ENCODE results near the gene KCNJ18. TPM values are rescaled to one million over a fixed set of nuclear protein-coding genes. Genes with fewer than 3 reads are reported as not detected.
"Not testable (repeated sequence)": the region's sequence is repeated elsewhere in the genome, so short reads cannot be mapped to it uniquely, and the experiment has no call there.

KCNJ18 gene
- total RNA-seq, 1 experiment from 2014 or later: 0.51 TPM

GRCh38 chr17:21671437-21671836 lies 20.9 kb upstream of the KCNJ18 start:
- H3K79me2 ChIP-seq (ENCODE audit: low read length); H3K4me1 ChIP-seq (ENCODE audit: insufficient read depth, low read length); H3K4me2 ChIP-seq (ENCODE audit: low read length); H3K9me2 ChIP-seq (replicated peaks; ENCODE audit: low read length); H3K4me3 ChIP-seq (ENCODE audit: low read length); DNase-seq; H3K27ac ChIP-seq (ENCODE audit: low read length); intact Hi-C loops (cut with micrococcal nuclease); BruUV-seq (replicated peaks); H3K9me3 ChIP-seq (ENCODE audit: low read length); H3K9ac ChIP-seq (ENCODE audit: low read length); H4K20me1 ChIP-seq (ENCODE audit: low read length); POLR2A ChIA-PET (ENCODE audit: unreplicated experiment); CTCF ChIA-PET; ATAC-seq; H3K36me3 ChIP-seq (ENCODE audit: low read depth, low read length); H3F3A ChIP-seq (ENCODE audit: low read length, unreplicated experiment); H2AFZ ChIP-seq (ENCODE audit: low read length): not testable (repeated sequence)
- peaks cover 12% of the 10 kb centered on the region for H3K27me3 ChIP-seq (ENCODE audit: low read length)

GRCh38 chr17:21671871-21672270 lies 20.5 kb upstream of the KCNJ18 start:
- not testable (repeated sequence) for BruUV-seq (replicated peaks)

DNA sequence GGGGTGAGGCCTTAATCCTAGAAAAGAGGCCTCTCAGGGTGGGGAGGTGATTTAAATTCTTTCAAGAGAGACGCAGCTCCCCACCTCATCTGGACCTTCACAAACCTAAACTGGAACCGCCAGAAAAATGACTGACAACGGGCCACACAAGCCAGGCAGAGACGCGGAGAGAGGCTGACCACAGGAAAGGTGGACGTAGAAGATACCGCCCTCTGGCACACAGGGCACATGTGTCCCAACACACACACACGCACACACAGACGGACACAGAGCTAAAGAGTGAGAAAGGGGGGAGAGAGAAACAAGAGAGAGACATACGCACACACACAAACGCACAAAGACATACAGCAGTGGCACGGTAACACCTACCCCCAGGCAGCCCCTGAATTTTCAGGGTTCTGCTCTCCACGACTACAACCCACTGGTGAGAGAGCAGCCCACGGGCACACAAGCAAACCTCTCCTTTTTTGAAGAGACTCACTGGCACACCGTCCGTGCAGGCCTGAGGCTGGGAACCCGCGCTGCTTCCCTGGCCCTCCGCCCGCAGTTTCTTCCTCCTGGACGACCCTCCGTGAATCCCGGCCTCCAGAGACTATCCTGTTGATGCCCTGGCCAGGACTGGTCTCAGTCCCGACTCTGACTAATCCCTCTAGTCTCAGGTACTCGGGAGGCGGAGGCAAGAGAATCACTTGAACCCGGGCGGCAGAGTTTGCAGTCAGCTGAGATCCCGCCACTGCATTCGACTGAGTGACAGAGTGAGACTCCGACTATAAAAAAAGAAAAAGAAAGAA lies 18.7 kb upstream of the KCNJ18 start:
- H3K36me3 ChIP-seq (ENCODE audit: low read depth, low read length); intact Hi-C loops (cut with micrococcal nuclease); H3K4me2 ChIP-seq (ENCODE audit: low read length); H3K4me1 ChIP-seq (ENCODE audit: insufficient read depth, low read length); H3K9me2 ChIP-seq (replicated peaks; ENCODE audit: low read length); H4K20me1 ChIP-seq (ENCODE audit: low read length); H3K9me3 ChIP-seq (ENCODE audit: low read length); POLR2A ChIA-PET (ENCODE audit: unreplicated experiment); H3F3A ChIP-seq (ENCODE audit: low read length, unreplicated experiment); H3K79me2 ChIP-seq (ENCODE audit: low read length); H3K9ac ChIP-seq (ENCODE audit: low read length); BruUV-seq (replicated peaks); H3K4me3 ChIP-seq (ENCODE audit: low read length); DNase-seq; ATAC-seq; CTCF ChIA-PET; H3K27ac ChIP-seq (ENCODE audit: low read length); H2AFZ ChIP-seq (ENCODE audit: low read length): not testable (repeated sequence)
- H3K27me3 ChIP-seq (ENCODE audit: low read length): peaks cover 12% of the 10 kb centered on the region

More at GRCh38 chr17:21671871-21672270, 20.5 kb upstream of the KCNJ18 start:
- POLR2A ChIA-PET (ENCODE audit: unreplicated experiment); ATAC-seq; H3K27ac ChIP-seq (ENCODE audit: low read length); intact Hi-C loops (cut with micrococcal nuclease); H3K9me3 ChIP-seq (ENCODE audit: low read length); CTCF ChIA-PET; H3K36me3 ChIP-seq (ENCODE audit: low read depth, low read length); DNase-seq; H3K9me2 ChIP-seq (replicated peaks; ENCODE audit: low read length); H3K4me3 ChIP-seq (ENCODE audit: low read length); H2AFZ ChIP-seq (ENCODE audit: low read length); H3K9ac ChIP-seq (ENCODE audit: low read length); H3K79me2 ChIP-seq (ENCODE audit: low read length); H3K4me1 ChIP-seq (ENCODE audit: insufficient read depth, low read length); H4K20me1 ChIP-seq (ENCODE audit: low read length); H3F3A ChIP-seq (ENCODE audit: low read length, unreplicated experiment); H3K4me2 ChIP-seq (ENCODE audit: low read length): not testable (repeated sequence)
- peaks cover 12% of the 10 kb centered on the region for H3K27me3 ChIP-seq (ENCODE audit: low read length)

DNA sequence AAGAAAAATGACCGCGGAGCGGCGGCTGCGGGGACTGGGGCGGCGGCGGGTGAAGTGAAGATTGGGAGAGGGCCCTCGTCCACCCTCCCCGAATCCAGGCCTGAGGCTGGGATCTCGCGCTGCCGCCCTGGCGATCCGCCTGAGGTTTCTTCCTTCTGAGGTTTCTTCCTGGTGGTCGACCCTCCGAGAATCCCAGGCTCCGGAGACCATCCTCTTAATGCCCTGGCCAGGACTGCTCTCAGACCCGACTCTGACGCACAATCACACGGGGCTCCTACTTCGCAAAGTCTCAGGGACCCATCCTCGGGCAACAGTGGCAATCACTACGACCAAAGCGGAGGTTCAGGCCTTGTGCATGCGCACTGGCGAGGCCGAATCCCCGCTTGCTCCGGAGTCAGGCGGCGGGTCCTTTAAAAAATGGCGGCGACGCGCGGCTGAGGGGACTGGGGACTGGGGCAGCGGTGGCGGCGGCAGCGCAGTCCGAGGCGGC lies 18.0 kb upstream of the KCNJ18 start:
- Histone ChIP-seq H2AFZ (ENCODE audit: low read length) (no peak overlapping the region), H3K9me3 (ENCODE audit: low read length) (0 out of 2 replicates have a peak, but pooled peaks cover 4% of the 10 kb centered on the region), H4K20me1 (ENCODE audit: low read length) (no peaks in the 10 kb centered on the region), H3K9me2 (replicated peaks; ENCODE audit: low read length) (no peaks in the 10 kb centered on the region), H3F3A (ENCODE audit: low read length, unreplicated experiment) (no peaks in the 10 kb centered on the region), H3K4me3 (ENCODE audit: low read length) (no peak overlapping the region), H3K9ac (ENCODE audit: low read length) (no peak overlapping the region), H3K27me3 (ENCODE audit: low read length) (peaks cover 12% of the 10 kb centered on the region), H3K4me2 (ENCODE audit: low read length) (no peak overlapping the region), H3K36me3 (ENCODE audit: low read depth, low read length) (no peaks in the 10 kb centered on the region), H3K27ac (ENCODE audit: low read length) (no peak overlapping the region), H3K79me2 (ENCODE audit: low read length) (no peaks in the 10 kb centered on the region), H3K4me1 (ENCODE audit: insufficient read depth, low read length) (no peaks in the 10 kb centered on the region)
- intact Hi-C loops (cut with micrococcal nuclease): no loop called here
- TF ChIP-seq EZH2 (IDR thresholded peaks at IDR 0.05; ENCODE audit: low read length, unreplicated experiment) (no peak), EZH2phosphoT487 (IDR thresholded peaks at IDR 0.05; ENCODE audit: borderline replicate concordance, low read length) (no peak)
- TF ChIP-seq, protein P1, sequence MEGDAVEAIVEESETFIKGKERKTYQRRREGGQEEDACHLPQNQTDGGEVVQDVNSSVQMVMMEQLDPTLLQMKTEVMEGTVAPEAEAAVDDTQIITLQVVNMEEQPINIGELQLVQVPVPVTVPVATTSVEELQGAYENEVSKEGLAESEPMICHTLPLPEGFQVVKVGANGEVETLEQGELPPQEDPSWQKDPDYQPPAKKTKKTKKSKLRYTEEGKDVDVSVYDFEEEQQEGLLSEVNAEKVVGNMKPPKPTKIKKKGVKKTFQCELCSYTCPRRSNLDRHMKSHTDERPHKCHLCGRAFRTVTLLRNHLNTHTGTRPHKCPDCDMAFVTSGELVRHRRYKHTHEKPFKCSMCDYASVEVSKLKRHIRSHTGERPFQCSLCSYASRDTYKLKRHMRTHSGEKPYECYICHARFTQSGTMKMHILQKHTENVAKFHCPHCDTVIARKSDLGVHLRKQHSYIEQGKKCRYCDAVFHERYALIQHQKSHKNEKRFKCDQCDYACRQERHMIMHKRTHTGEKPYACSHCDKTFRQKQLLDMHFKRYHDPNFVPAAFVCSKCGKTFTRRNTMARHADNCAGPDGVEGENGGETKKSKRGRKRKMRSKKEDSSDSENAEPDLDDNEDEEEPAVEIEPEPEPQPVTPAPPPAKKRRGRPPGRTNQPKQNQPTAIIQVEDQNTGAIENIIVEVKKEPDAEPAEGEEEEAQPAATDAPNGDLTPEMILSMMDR (conservative IDR thresholded peaks at IDR 0.05; ENCODE audit: low read depth, low read length): no peak
- BruUV-seq (replicated peaks): no TSS peak
- no peak for ATAC-seq
- POLR2A ChIA-PET (ENCODE audit: unreplicated experiment): no interaction called here
- CTCF ChIA-PET: no interaction called here
- DNase-seq: no peak

DNA sequence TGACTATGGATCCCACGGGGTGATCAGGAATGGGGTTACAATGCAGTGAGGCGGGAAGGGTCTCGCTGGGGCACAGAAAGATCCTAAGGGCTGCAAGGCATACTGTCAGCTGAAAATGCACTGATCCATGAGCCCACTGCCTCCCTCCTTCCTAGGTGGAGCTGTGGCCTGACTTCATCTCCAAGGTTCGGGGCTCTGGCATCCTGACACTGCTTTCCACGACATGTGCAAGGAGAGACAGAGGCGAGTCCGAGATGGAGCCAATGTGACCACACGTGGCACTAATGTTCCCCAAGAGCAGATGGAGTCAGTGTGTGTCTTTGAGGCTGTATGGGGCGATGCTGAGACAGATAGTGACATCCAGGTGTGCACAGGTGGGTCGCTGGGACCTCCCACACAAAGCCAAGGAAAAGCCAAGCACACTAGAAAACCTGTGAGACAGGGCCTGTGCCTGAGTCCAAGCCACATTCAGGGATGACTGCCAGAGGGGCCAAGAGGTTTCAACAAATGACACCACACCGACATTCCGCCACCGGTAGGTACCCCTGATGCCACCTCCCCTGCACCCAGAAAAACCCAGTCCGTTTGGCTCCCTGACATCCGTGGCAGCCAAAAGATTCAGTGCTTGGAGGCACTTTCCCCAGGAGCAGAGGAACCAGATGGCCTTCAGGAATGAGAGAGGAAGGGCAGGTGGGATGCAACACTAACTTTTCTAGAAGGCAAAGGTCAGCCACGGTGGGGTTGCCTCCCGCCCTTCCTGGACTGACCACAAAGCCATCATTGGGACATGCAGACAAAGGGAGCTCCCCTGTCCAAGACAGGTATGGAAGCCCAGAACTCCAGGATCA lies 17.2 kb upstream of the KCNJ18 start:
- H3F3A ChIP-seq (ENCODE audit: low read length, unreplicated experiment); BruUV-seq (replicated peaks); H3K4me3 ChIP-seq (ENCODE audit: low read length); intact Hi-C loops (cut with micrococcal nuclease); H2AFZ ChIP-seq (ENCODE audit: low read length); H3K27ac ChIP-seq (ENCODE audit: low read length); H3K9ac ChIP-seq (ENCODE audit: low read length); H3K79me2 ChIP-seq (ENCODE audit: low read length); H3K36me3 ChIP-seq (ENCODE audit: low read depth, low read length); H3K27me3 ChIP-seq (ENCODE audit: low read length); H3K4me1 ChIP-seq (ENCODE audit: insufficient read depth, low read length); CTCF ChIA-PET; POLR2A ChIA-PET (ENCODE audit: unreplicated experiment); ATAC-seq; H3K9me3 ChIP-seq (ENCODE audit: low read length); DNase-seq; H4K20me1 ChIP-seq (ENCODE audit: low read length); H3K4me2 ChIP-seq (ENCODE audit: low read length); H3K9me2 ChIP-seq (replicated peaks; ENCODE audit: low read length): not testable (repeated sequence)
